ENCODE results near the gene HOXD10. TPM values are rescaled to one million over a fixed set of nuclear protein-coding genes. Genes with fewer than 3 reads are reported as not detected.

Gene HOXD10
- total RNA-seq, 2 experiments from 2014 or later: not detected

DNA sequence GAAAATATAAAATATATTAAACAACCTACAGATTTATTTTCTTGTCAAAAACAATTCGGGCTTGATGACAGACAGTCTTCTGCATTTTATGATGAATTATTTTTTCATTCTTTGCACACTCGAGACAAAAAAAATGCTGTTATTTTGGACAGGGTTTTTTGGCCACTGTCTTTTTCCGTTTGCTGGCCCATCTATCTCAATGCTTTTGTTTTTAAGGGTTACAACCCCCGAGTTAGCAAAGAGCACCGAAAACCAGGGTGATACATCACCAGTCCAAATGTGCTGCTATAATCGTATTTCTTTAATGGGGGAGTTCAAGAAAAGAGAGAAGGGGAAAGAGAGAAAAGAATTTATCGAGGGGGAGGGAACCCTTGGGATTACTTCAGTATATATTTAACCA is 40.5 kb upstream of the HOXD10 start:
- POLR2A ChIA-PET: no interaction called here
- Histone ChIP-seq H2AFZ (ENCODE audit: low read length) (no peak overlapping the region), H3K79me2 (ENCODE audit: insufficient read depth, low read depth, low read length) (no peaks in the 10 kb centered on the region), H3K4me3 (ENCODE audit: low read depth, low read length, poor library complexity, severe bottlenecking) (no peak overlapping the region), H3K4me2 (ENCODE audit: low read length) (no peak overlapping the region), H3K9me2 (ENCODE audit: insufficient read depth, low read length) (no peaks in the 10 kb centered on the region), H3K36me3 (ENCODE audit: insufficient read depth, low read length) (no peaks in the 10 kb centered on the region), H3K27ac (ENCODE audit: low read depth, low read length, poor library complexity, severe bottlenecking) (no peak overlapping the region), H3K9me3 (ENCODE audit: low read length) (no peaks in the 10 kb centered on the region), H4K20me1 (ENCODE audit: insufficient read depth, low read length) (no peaks in the 10 kb centered on the region), H3K4me1 (ENCODE audit: insufficient read depth, low read length, poor library complexity, severe bottlenecking) (no peaks in the 10 kb centered on the region)
- intact Hi-C loops (cut with micrococcal nuclease; ENCODE audit: unreplicated experiment): no loop called here
- TF ChIP-seq EZH2phosphoT487 (IDR thresholded peaks at IDR 0.05; ENCODE audit: borderline replicate concordance, low read depth, low read length): no peak
- TF ChIP-seq, protein P1, sequence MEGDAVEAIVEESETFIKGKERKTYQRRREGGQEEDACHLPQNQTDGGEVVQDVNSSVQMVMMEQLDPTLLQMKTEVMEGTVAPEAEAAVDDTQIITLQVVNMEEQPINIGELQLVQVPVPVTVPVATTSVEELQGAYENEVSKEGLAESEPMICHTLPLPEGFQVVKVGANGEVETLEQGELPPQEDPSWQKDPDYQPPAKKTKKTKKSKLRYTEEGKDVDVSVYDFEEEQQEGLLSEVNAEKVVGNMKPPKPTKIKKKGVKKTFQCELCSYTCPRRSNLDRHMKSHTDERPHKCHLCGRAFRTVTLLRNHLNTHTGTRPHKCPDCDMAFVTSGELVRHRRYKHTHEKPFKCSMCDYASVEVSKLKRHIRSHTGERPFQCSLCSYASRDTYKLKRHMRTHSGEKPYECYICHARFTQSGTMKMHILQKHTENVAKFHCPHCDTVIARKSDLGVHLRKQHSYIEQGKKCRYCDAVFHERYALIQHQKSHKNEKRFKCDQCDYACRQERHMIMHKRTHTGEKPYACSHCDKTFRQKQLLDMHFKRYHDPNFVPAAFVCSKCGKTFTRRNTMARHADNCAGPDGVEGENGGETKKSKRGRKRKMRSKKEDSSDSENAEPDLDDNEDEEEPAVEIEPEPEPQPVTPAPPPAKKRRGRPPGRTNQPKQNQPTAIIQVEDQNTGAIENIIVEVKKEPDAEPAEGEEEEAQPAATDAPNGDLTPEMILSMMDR (conservative IDR thresholded peaks at IDR 0.05; ENCODE audit: low read length): no peak
- no peak for DNase-seq (ENCODE audit: low spot score)
- no TSS peak for BruUV-seq (replicated peaks)
- CTCF ChIA-PET (ENCODE audit: unreplicated experiment): interaction anchor here (0.5 kb wide), 1 partner anchor 597 kb away, joined by 3 read pairs; no protein-coding TSS in a partner anchor

DNA sequence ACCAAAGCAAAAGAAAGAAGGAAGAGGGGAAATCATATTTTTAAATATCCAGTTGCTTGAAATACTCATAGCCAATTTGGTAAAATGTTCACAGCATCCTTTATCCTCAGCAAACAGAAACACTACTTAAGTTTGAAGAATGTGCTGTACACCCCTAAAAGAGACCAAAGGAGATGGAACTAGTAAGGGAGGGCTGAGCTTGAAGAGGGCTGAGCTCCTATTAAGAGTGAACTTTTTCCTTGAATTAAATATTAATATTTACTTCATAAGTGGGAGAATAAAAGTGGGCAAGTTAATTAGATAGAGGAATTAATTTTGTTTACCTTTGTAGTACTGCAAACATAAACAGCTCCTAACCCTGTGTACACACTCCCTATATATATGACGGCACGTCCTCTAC is 39.8 kb upstream of the HOXD10 start:
- no peak for TF ChIP-seq EZH2phosphoT487 (IDR thresholded peaks at IDR 0.05; ENCODE audit: borderline replicate concordance, low read depth, low read length)
- Histone ChIP-seq H3K4me3 (ENCODE audit: low read depth, low read length, poor library complexity, severe bottlenecking) (no peak overlapping the region), H3K9me3 (ENCODE audit: low read length) (no peaks in the 10 kb centered on the region), H2AFZ (ENCODE audit: low read length) (no peak overlapping the region), H4K20me1 (ENCODE audit: insufficient read depth, low read length) (no peaks in the 10 kb centered on the region), H3K27ac (ENCODE audit: low read depth, low read length, poor library complexity, severe bottlenecking) (no peak overlapping the region), H3K36me3 (ENCODE audit: insufficient read depth, low read length) (no peaks in the 10 kb centered on the region), H3K79me2 (ENCODE audit: insufficient read depth, low read depth, low read length) (no peaks in the 10 kb centered on the region), H3K4me2 (ENCODE audit: low read length) (no peak overlapping the region), H3K4me1 (ENCODE audit: insufficient read depth, low read length, poor library complexity, severe bottlenecking) (no peaks in the 10 kb centered on the region), H3K9me2 (ENCODE audit: insufficient read depth, low read length) (no peaks in the 10 kb centered on the region)
- no TSS peak for BruUV-seq (replicated peaks)
- ChIA-PET POLR2A (no interaction called here), CTCF (ENCODE audit: unreplicated experiment) (no interaction called here)
- intact Hi-C loops (cut with micrococcal nuclease; ENCODE audit: unreplicated experiment): no loop called here
- no peak for DNase-seq (ENCODE audit: low spot score)

DNA sequence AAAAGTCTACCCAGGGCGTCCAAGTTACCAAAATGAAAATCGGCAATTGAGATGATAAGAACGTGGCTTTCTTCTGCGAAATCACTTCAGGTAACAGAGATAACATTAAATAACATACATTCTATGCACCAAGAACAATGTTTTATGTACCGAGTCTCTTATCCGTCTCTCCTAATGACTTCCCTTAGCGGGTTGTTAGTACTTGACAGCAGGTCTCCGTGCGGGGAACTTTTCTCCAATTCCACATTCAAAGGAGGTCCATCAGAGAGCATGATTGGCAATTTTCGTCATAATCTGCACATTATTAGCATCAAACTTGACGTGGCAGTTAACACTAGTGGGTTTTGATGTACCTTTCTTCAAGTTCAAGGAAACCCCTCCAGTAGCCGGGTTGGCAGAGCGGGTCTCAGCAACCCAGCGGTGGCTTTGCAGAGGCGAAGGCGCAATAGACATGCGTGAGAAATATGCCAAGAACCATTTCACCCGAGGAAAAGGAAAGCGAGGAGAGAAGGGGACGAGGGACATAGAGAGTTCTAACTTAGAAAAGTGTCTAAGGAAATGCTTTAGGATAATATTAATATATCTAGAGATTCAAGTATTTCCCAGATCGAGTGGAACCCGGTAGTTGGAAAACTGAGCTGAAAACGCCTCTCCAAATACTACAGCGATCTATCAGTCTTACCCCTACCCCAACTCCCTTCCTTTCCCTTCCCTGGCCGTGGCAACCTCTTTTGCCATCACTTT is 37.9 kb upstream of the HOXD10 start:
- no peak for DNase-seq (ENCODE audit: low spot score)
- no TSS peak for BruUV-seq (replicated peaks)
- ChIA-PET CTCF (ENCODE audit: unreplicated experiment) (no interaction called here), POLR2A (no interaction called here)
- Histone ChIP-seq H4K20me1 (ENCODE audit: insufficient read depth, low read length) (no peaks in the 10 kb centered on the region), H2AFZ (ENCODE audit: low read length) (no peak overlapping the region), H3K27ac (ENCODE audit: low read depth, low read length, poor library complexity, severe bottlenecking) (no peak overlapping the region), H3K36me3 (ENCODE audit: insufficient read depth, low read length) (no peaks in the 10 kb centered on the region), H3K79me2 (ENCODE audit: insufficient read depth, low read depth, low read length) (no peaks in the 10 kb centered on the region), H3K9me3 (ENCODE audit: low read length) (no peaks in the 10 kb centered on the region), H3K4me3 (ENCODE audit: low read depth, low read length, poor library complexity, severe bottlenecking) (no peak overlapping the region), H3K9me2 (ENCODE audit: insufficient read depth, low read length) (no peaks in the 10 kb centered on the region), H3K4me1 (ENCODE audit: insufficient read depth, low read length, poor library complexity, severe bottlenecking) (no peaks in the 10 kb centered on the region), H3K4me2 (ENCODE audit: low read length) (no peak overlapping the region)
- intact Hi-C loops (cut with micrococcal nuclease; ENCODE audit: unreplicated experiment): no loop called here
- TF ChIP-seq EZH2phosphoT487 (IDR thresholded peaks at IDR 0.05; ENCODE audit: borderline replicate concordance, low read depth, low read length): no peak
- TF ChIP-seq, protein P1 (conservative IDR thresholded peaks at IDR 0.05; ENCODE audit: low read length): no peak
